Retina (tissue), 1 donor: ENCODE data around the gene RNPS1.

Experiments
- DNase-seq: peaks from one replicate; pipeline ENCODE4 v3.0.0-alpha.2; 2016

Gene RNPS1

DNA sequence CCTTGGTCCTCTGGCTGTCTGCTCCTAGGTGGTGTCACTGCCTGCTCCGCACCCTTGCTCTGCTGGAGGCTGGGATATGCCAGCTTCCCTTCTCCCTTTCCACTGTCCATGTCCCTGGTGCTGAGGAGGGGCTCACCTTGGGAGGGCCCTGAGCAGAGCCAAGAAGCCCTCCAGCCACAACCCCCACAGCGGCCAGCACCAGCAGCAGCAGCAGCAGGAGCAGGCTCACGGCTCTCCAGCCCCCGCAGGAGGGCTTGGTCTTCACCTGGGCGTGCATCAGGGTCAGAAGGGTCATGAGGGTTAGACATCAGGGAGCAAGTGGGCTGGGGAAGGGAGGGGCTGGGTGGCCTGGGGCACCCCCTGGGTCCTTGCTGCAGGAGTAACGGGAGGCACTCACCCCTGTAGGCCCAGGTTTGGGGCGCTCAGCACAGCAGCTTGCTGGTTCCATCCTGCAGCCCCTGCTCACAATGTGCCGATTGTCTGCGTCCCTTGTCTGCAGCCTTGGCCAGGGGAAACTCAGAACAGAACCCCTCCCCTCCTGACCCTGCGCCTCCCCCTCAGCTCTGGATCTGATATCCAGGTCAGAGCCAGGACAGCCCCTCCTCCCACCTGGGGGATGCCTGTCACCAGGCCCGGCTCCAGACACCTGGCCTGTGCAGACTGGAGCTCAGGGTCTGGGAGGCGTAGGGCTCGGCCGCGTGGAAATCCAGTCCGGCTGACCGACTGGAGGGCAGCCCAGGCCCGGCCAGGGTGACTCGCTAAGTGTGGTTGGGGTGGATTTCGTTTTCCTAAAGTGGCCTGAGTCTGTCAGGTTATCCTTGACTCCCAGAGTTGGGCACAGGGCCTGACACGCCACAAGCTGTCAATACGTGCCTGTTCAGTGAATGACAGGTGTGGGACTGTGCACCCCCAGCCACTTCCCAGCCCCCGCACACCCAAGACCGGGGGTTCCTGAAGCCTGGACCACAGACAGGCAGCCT lies 57.2 kb downstream of the RNPS1 start, which contains the start of gene BRICD5:
Gene BRICD5 (minus strand): TSS at position 478 of the 980 bp plus-strand sequence. CDS start 30 bp downstream, at position 448.
- DNase-seq: no peak

DNA sequence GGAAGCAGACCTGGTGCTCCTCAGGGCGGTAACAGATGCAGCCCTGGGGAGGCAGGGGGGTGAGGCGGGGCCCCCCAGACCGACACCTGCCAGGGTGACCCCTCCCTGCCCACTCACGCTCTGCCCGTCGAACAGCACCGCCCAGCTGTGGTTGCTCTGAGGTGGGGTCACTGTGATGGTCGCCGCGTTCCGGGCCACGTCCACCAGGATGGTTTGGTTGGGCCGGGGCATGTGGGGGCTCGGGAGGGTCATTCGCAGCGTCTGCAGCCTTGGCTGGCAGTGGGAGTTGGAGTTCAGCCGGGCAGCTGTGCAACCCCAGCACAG lies 58.0 kb downstream of the RNPS1 start:
- no peak for DNase-seq

DNA sequence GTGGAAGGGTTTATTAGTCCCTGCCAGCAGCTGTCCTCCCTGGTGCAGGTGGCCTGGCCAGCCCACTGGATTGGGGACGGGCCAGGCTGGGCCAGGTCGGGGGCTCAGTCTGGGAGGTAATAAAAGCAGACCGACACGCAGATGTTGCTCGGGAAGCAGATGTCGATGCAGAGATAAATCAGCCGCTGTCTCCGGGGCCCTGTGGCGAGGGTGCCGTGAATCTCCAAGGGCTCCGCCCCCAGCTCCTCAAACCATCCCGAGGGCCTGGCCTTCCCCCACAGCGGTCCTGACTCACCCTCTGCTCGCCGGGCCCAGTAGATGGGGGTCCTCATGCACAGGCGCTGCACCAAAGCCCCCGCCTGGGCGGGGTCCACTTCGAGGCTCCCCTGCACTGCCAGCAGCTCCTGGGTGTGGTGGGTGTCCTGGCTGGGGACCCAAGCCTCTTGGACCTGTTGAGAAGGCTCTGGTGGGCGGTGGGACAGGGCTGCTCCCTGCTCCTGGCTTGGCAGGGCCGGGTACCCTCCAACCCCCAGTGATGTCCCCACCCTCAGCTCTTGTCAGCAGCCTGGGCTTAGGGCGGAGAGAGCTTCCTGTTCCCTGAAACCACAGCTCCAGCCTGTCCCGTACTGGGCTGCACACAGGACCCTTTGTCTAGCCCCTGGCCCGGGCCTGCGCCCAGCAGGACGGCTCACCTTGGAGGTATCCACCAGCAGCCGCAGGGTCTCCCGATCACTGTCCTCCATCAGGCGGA lies 58.5 kb downstream of the RNPS1 start:
- no peak for DNase-seq

DNA sequence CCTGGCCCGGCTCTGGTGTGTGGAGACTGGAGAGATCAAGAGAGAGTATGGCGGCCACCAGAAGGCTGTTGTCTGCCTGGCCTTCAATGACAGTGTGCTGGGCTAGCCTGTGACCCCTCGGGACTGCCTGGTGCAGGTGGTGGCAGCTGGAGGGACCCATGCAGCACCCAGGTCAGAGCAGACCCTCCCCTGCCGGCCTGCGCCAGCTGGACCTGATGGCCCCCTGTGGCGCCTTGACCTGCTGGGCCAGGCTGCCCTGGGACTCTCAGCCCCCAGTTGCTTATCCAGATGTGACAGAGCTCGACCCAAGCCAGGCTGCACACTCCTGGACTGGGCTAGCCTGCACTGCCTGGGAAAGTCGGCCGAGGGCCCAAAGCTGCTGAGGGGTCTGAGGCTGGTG lies 59.2 kb downstream of the RNPS1 start:
- DNase-seq: no peak

DNA sequence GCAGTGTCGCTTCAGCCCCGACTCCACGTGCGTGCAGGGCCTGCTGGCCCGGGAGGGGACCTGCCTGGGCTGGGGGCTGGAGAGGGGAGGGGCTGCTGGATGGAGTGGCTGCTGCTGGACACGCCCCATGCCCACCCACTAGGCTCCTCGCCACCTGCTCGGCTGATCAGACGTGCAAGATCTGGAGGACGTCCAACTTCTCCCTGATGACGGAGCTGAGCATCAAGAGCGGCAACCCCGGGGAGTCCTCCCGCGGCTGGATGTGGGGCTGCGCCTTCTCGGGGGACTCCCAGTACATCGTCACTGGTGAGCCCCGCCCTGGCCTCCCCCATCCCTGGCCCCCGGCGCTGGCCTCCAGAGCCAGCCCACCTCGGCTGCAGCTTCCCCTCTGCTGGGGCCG lies 59.6 kb downstream of the RNPS1 start:
- no peak for DNase-seq

DNA sequence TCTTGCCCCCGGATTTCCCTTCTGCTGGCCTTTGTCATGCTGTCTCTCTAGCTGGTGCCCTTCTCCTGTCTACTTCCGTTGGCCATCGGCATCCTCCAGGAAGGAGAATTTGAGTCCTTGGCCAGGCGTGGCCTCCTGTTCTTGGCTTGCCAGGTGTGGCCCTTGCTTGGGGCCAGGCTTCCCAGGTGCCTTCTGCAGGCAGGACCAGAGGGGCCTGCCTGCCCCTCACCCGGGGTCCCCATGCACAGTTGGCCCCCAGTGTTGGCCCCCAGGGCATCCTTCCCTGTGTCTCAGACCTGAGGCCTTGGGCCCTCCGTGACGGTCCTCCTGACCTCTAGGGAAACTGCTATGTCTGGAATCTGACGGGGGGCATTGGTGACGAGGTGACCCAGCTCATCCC lies 60.1 kb downstream of the RNPS1 start:
- DNase-seq: no peak

DNA sequence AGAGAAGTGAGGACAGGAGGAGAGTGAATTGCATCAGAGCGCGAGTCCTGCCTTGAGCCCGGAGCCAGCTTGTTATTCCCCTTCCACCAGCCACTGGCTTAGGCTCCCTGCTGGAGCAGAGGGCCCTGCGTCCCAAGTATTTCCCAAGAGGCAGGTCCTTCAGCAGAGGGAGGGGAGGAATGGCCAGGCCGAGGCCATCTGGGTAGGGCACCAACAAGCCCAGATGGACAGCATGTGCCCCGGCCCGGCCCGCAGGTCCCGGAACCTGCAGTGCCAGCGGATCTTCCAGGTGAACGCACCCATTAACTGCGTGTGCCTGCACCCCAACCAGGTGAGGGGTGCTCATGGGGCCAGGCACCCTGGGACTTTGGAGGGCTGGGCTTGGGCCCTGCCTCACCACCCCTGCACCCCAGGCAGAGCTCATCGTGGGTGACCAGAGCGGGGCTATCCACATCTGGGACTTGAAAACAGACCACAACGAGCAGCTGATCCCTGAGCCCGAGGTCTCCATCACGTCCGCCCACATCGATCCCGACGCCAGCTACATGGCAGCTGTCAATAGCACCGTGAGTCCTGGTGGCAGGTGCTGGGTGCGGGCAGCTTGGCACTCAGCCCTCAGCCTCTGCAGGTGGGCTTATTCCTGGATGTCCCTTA lies 61.0 kb downstream of the RNPS1 start:
- no peak for DNase-seq

DNA sequence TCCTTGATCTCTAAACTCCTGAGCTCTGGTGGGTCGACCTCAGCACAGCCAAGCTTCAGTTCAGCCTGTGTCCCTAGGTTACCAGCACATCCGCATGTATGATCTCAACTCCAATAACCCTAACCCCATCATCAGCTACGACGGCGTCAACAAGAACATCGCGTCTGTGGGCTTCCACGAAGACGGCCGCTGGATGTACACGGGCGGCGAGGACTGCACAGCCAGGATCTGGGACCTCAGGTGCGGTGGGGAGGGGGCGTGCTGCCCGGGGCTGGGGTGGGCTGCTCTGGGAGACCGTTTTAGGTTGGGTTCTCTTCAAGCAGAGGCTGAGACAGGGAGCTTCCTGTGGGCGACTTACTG lies 61.5 kb downstream of the RNPS1 start:
- no peak for DNase-seq

DNA sequence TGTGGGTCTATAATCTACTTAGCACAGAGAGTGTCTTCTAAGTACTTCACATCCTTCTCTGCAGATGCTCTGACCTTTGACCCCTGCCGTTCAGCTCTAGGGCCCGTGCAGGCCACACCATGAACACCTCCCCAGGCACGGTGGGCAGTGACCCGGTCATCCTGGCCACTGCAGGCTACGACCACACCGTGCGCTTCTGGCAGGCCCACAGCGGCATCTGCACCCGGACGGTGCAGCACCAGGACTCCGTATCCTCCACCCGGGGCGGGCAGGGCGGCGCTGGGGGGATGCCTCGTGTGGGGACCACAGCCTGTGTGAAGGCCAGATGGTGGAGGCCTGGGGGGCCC lies 62.0 kb downstream of the RNPS1 start:
- no peak for DNase-seq

DNA sequence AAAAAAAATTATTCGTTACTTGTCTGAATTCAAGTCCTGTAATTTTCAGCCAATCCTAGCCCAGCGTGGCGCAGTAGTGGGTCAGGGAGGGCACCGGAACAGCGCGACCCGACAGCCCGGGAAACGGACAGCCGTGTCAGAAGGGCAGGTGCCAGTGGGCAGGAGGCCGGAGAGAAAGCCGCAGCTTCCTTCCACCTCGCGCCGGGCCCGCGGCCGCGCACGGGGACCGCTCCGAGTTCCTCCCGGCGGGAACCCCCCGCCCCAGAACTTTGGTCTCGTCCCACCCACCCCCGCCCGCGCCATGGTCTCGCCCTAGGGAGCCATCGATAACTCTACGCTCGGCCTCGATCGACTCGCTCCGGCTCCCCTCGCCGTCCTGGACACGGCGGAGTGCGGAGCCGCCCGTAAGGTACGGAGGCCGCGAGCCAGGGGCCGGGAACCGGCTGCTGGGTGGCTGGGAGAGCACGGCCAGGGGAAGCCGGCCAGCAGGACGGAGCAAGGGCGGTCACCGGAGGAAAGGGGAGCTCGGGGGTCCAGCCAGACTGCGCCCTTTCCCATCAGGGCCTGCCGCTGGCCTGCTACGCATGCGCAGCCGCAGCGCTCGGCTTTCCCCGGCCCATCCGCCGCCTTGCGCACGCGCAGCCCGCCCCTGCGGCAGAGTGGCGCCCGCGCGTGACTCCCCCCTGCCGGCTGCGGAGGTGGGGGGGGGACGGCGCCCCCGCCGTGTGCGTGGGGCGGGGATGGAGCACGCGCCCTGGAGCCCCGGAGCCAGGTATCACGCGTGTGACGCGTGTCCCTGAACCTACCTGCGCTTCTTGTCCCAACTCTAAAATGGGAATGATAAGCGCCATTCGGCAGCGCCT lies 62.6 kb downstream of the RNPS1 start, which contains the start of gene MLST8:
Gene MLST8 (plus strand): TSS at position 351 of the 863 bp plus-strand sequence. CDS start 632 bp downstream, outside the sequence.
- peak; percentile 98 for DNase-seq

DNA sequence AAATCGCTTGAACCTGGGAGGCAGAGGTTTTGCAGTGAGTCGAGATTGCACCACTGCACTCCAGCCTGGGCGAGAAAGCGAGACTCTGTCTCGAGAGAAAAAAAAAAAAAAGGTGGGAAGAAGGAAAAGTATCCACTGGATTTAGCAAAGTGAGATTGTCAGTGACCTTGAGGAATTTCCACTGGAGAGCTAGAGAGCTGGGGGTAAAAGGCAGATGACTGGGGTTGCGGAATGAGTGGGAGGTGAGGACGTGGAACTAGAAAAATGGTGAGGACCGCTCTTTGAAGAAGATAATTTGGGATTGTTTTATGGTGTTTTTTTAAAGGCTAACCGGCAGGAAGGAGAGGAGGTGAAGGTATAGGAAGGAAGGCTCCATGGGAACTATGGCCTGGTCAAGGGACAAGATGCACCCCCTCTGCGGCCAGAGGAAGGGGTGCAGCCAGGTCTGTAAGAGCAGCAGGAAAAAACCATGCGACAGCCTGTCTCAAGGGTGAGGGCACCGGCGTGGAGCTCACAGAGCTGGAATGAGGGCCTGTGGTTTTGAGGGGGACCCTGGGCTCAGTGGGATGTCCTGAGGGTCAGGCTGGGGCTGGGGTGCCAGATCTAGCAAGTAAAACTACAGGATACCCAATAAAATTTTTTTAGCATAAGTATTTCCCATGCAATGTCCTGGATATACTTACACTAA lies 63.4 kb downstream of the RNPS1 start:
- no peak for DNase-seq
